ENCODE results near the gene GRIN2A. TPM values are rescaled to one million over a fixed set of nuclear protein-coding genes. Genes with fewer than 3 reads are reported as not detected.
A peak's percentile ranks its signal among the peaks of the same experiment; 100 is the strongest.

Gene GRIN2A
- total RNA-seq (2021; fragmentation: NEBNext Ultra II Directional; extraction: Animal tissue kit (Norgen Biotek cat#: 25700)) (0.96 and 1.8 TPM in 2 replicates), polyA plus RNA-seq (2011; rRNA removed) (0.18 and 0.42 TPM in 2 replicates), polyA minus RNA-seq (2011; rRNA and poly(A)+ RNA removed) (2.8 and 3.7 TPM in 2 replicates)
- polyA plus RNA-seq (2011; cell fraction: cytosol; rRNA removed), result 0.34 TPM
- 1.2 TPM for polyA plus RNA-seq (2011; cell fraction: nucleus; rRNA removed)
- 0.43 to 1.1 TPM (median 0.63 TPM) in 4 replicates for polyA plus RNA-seq (2012, experiment 1 of 2)
- polyA plus RNA-seq (2012, experiment 2 of 2), result 0.07 TPM
- 0.39 TPM for polyA plus RNA-seq (2013, experiment 1 of 2)
- polyA plus RNA-seq (2013, experiment 2 of 2), result 0.37 TPM
- polyA minus RNA-seq (2011; cell fraction: cytosol; rRNA and poly(A)+ RNA removed), result 1.2 TPM
- polyA minus RNA-seq (2011; cell fraction: nucleus; rRNA and poly(A)+ RNA removed), result 5.9 TPM
- long read RNA-seq, experiment 1, partial matches to known transcripts, result 0 of 1 reads
- long read RNA-seq, experiment 1, other reads (novel, unspliced or antisense), result 1 of 1 reads
- long read RNA-seq, experiment 2, partial matches to known transcripts, result 0 of 1 reads
- long read RNA-seq, experiment 2, other reads (novel, unspliced or antisense), result 1 of 1 reads

DNA sequence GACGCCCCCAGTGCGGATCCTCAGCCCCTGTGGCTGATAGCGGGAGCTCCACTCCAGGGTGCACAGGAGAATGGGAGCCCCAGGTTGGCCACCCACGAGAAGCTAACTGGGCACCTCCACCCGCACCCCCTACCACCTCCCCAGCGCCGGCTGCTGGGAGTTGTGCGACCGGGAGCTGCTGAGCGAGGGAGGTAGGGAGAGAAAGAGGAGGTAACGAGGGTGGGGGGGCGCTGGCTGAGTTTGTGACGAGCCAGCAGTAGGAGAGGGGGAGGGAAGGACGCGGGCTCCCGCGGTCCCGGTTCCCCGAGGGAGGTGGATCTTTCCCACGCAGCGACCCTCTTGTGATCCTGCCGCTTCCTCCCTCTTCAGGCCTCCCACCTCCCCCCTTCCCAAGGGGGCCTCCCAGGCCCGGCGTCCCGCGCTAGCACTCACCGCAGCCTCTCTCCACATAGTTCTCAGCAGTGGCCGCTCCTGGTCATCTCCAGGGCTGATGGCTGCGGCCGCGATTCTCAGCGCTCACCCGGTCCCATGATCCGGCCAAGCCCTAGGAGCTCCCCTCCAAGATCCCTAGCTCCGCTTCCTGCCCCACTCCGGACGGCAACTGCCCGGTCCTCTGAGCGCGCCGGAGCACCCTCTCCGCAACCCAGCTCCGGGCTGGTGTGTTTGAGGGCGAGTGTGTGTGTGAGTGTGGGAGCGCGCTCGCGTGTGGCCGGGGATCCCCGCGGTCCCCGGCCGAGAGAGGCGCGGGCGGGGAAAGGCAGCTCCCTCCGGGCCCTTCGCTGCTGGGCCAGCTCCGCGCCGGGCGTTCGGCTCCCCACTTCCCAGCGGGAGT lies at the start of gene GRIN2A:
Gene GRIN2A, minus strand, starts transcription at position 207 of the 832 bp plus-strand sequence. CDS start 2,017 bp downstream, outside the sequence.
- H3K9me3 ChIP-seq (ENCODE audit: insufficient read depth in 2 of 2, low read depth in 1 of 2, low read length in 1 of 2), result no peaks in the 10 kb centered on the region
- peak within 1 kb of the TSS; percentile 96 for H3K18ac ChIP-seq (ENCODE audit: extremely low read depth, low read length)
- H3K79me1 ChIP-seq (ENCODE audit: low read depth, low read length), result no peaks in the 10 kb centered on the region
- H3K36me3 ChIP-seq (ENCODE audit: control insufficient read depth in 2 of 4, insufficient read depth in 4 of 4, low read length in 3 of 4), result no peaks in the 10 kb centered on the region
- H2AK5ac ChIP-seq (ENCODE audit: low read depth, low read length), result no peak within 1 kb of the TSS
- H3K9ac ChIP-seq (replicated peaks in 1 of 4; ENCODE audit: extremely low read depth in 1 of 4, low read depth in 3 of 4, low read length in 3 of 4), result peak within 1 kb of the TSS in 1 of 4 experiments; percentile 8; a peak in 2 of 7 replicates
- CTCF ChIA-PET (ENCODE audit: partially characterized antibody), result interaction anchor here (0.5 to 5.7 kb wide), 22 partner anchors 12 to 1043 kb away, joined by 3 to 86 read pairs (median 3); no protein-coding TSS in a partner anchor
- H4K20me1 ChIP-seq (replicated peaks in 1 of 2; ENCODE audit: control insufficient read depth in 1 of 2, insufficient read depth in 2 of 2, low read length in 2 of 2), result no peaks in the 10 kb centered on the region
- H4K91ac ChIP-seq (replicated peaks; ENCODE audit: insufficient read length, low read length), result peak within 1 kb of the TSS; percentile 87
- H3K14ac ChIP-seq (ENCODE audit: insufficient read length), result no peak within 1 kb of the TSS
- H3K4me1 ChIP-seq (replicated peaks in 1 of 4; ENCODE audit: control insufficient read depth in 3 of 4, insufficient read depth in 4 of 4, low read length in 3 of 4), result peaks cover 0 to 6% (median 0%) of the 10 kb centered on the region in 4 experiments; a peak in 3 of 7 replicates
- peaks cover 26 to 50% (median 44%) of the 10 kb centered on the region in 4 experiments for H3K27me3 ChIP-seq (replicated peaks in 1 of 4; ENCODE audit: control insufficient read depth in 3 of 4, extremely low read depth in 1 of 4, insufficient read depth in 3 of 4, low read length in 3 of 4)
- peak within 1 kb of the TSS; percentile 76 for H2AFZ ChIP-seq (ENCODE audit: low read length)
- H3K56ac ChIP-seq (replicated peaks; ENCODE audit: insufficient read length, low read depth, low read length), result peak within 1 kb of the TSS; percentile 20
- H2BK15ac ChIP-seq (ENCODE audit: low read length), result peak within 1 kb of the TSS; percentile 100; the same call in 1 of the 2 replicates
- H2BK12ac ChIP-seq (ENCODE audit: low read depth, low read length), result peak within 1 kb of the TSS; percentile 88; the same call in 1 of the 2 replicates
- POLR2A ChIA-PET (ENCODE audit: partially characterized antibody), result interaction anchor here (1.2 to 1.5 kb wide), 2 partner anchors 20 to 504 kb away, joined by 3 read pairs; no protein-coding TSS in a partner anchor
- H3K4me2 ChIP-seq (ENCODE audit: insufficient read depth in 1 of 2, low read depth in 2 of 2, low read length in 2 of 2), result peak within 1 kb of the TSS; percentile 71 to 99
- peaks cover 27% of the 10 kb centered on the region; the same call in 1 of the 2 replicates for H3K23me2 ChIP-seq (ENCODE audit: low read depth, low read length)
- peak within 1 kb of the TSS; percentile 95; the same call in 1 of the 2 replicates for H2BK20ac ChIP-seq (ENCODE audit: low read length)
- 2% methylated on average over 39 of the region's 64 CpGs; no CpG with 5 or more reads in 1 of the 2 experiments for WGBS, 2 experiments (ENCODE audit: extremely low coverage in 1 of 2, insufficient coverage in 1 of 2, insufficient read length in 1 of 2, insufficient replicate concordance in 2 of 2, low coverage in 1 of 2, low lambda C conversion rate in 2 of 2, missing lambda C conversion rate in 1 of 2)
- peak within 1 kb of the TSS; percentile 82 for H3K4ac ChIP-seq (replicated peaks; ENCODE audit: insufficient read length, low read depth, low read length)
- H3K4me3 ChIP-seq (ENCODE audit: extremely low read depth in 1 of 4, insufficient read depth in 2 of 4, low read depth in 3 of 4, low read length in 4 of 4), result peak within 1 kb of the TSS; percentile 50 to 73 (median 60)
- peak within 1 kb of the TSS; percentile 65 for H2BK120ac ChIP-seq (replicated peaks; ENCODE audit: low read depth, low read length)
- FAIRE-seq (no peak), DNase-seq (ENCODE audit: low read depth in 1 of 2, low spot score in 2 of 2) (peak in 1 of 2 experiments; percentile 72)
- peak within 1 kb of the TSS; percentile 79 for H4K8ac ChIP-seq (ENCODE audit: extremely low read depth, insufficient read depth, low read length)
- H3K27ac ChIP-seq (ENCODE audit: low read depth, low read length), result no peak within 1 kb of the TSS
- peak within 1 kb of the TSS; percentile 34 for H4K5ac ChIP-seq (ENCODE audit: insufficient read length, low read depth, low read length)
- no peaks in the 10 kb centered on the region for H3K79me2 ChIP-seq (ENCODE audit: control insufficient read depth in 1 of 2, insufficient read depth in 2 of 2, low read length in 2 of 2)
- no peak within 1 kb of the TSS; the same call in 1 of the 2 replicates for H2BK5ac ChIP-seq (ENCODE audit: low read depth, low read length)
- no peak within 1 kb of the TSS for H3K23ac ChIP-seq (ENCODE audit: insufficient read length)
- TF ChIP-seq GTF2F1 (IDR thresholded peaks at IDR 0.05; ENCODE audit: borderline replicate concordance, low read depth, low read length) (no peak), EGR1 (IDR thresholded peaks at IDR 0.05; ENCODE audit: borderline replicate concordance, low read depth, low read length) (no peak), SRF (IDR thresholded peaks at IDR 0.05; ENCODE audit: low read depth, low read length) (no peak), RAD21 (IDR thresholded peaks at IDR 0.05 in 1 of 2, conservative IDR thresholded peaks at IDR 0.05 in 1 of 2; ENCODE audit: low read depth in 2 of 2, low read length in 2 of 2) (no peak), CHD1 (IDR thresholded peaks at IDR 0.05; ENCODE audit: low read depth, low read length) (no peak), KDM5A (IDR thresholded peaks at IDR 0.05; ENCODE audit: low read length) (no peak), MAFK (IDR thresholded peaks at IDR 0.05; ENCODE audit: low read depth, low read length) (no peak), SUZ12 (IDR thresholded peaks at IDR 0.05; ENCODE audit: low read length) (no peak; the same call in 1 of the 2 replicates)
